GM19193 (cell line): ENCODE data around the gene HOATZ.

Experiments
- POLR2A ChIP-seq: IDR thresholded peaks from 4 replicates; pipeline ENCODE4 v1.6.1; 2011; ENCODE audit not compliant: insufficient read depth, insufficient read length; ENCODE audit errors: extremely low read depth

The HOATZ gene

DNA sequence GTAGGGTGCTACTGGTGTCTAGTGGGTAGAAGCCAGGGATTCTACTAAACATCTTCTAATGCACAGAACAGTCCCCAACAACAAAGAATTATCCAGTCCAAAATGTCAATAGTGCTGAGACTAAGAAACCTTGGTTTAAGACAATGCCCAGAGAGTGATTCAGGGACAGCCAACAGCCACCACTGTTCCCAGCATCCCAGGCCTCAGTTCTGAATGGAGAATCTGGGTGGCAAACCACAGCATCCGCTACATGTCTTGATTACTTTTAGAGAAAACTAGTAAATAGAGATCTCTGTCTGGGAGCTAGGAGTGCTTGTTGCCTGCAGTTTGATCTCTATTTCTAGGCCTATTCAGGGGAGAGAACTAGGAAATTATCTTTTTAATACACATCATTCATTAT is 66.8 kb downstream of the HOATZ start:
- TF ChIP-seq POLR2A: no peak

DNA sequence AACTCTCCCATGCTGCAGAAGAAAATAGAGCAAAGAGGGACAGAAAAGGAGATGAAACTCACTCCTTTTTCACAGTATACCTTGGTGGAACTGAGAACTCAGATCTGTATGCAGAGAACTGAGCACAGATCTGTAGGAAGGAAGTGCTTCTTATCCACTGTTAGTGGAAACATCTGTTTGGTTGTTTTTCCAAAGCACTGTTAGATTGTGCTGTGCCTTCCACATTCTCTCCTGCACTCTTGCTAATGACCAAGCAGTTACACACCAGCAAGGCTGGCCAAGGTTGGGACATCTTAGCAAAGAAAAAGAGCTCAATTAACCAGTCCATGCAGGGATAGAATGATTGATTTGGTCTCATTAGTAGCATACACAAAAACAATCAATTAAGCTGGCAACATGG is 67.6 kb downstream of the HOATZ start:
- TF ChIP-seq POLR2A: no peak

DNA sequence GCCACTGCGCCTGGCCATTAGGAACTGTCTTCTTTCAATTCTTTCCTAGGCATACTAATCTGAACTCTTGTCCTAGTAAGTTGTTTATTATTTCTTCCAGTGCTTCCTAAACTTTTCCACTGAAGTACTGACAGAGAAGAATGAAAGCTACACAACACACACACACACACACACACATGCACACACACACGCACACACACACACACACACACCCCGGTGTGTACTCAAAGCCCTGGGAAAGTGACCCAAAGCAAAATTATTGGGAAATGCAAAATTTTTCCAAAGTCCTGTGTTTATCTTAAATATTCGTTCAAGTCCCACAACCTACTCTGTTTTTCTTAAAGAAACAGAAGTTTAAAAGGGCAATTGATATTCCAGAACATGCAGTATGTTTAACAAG is 68.3 kb downstream of the HOATZ start:
- TF ChIP-seq POLR2A: no peak

DNA sequence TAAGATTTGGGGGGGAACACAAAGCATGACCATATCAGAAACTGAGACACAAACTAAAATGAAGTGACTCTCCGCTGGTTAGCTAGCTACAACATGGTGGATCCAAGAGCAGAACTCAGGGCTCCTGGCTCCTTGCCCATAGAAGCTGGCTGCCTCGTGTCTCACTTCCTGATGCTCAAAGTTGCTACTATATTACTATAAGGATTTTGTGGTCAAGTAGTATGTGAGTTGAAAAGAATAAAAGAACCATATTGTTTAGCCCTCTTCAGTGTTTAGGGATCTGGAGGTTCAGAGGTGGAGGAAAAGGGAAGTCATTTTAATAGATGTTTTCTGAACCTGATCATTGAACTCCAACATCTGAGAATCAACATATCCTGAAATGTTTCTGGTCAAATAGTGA is 70.8 kb downstream of the HOATZ start:
- TF ChIP-seq POLR2A: no peak

DNA sequence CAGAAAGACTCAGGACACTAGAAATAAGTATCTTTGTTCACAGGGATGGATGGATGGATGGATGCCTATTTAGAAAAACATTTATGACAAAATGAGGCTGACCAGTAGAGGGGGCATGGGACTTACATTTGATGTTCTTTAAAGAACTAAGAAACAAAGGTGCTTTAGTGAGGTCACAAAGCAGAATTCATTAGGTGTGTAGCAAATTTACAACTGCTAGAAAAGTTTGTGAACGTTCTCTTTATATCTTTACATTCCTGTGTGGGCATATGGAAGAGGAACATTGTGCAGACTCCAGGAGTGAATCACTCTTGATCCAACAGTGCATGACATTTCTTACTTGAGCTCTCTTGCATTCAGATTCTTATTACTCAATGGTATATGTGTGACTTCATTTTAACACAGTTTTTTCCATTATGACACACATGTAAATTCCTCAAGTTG is 71.8 kb downstream of the HOATZ start:
- no peak for TF ChIP-seq POLR2A
